HG03097 (cell line): ENCODE results near the gene LTBP1.
"Not testable (repeated sequence)": the region's sequence is repeated elsewhere in the genome, so short reads cannot be mapped to it uniquely, and the experiment has no call there.

Experiments used
- ATAC-seq: cut with Tn5 transposase; IDR thresholded peaks from one replicate; pipeline ENCODE4 v1.9.1; 2021; ENCODE audit not compliant: unreplicated experiment, low FRiP score

The LTBP1 gene

DNA sequence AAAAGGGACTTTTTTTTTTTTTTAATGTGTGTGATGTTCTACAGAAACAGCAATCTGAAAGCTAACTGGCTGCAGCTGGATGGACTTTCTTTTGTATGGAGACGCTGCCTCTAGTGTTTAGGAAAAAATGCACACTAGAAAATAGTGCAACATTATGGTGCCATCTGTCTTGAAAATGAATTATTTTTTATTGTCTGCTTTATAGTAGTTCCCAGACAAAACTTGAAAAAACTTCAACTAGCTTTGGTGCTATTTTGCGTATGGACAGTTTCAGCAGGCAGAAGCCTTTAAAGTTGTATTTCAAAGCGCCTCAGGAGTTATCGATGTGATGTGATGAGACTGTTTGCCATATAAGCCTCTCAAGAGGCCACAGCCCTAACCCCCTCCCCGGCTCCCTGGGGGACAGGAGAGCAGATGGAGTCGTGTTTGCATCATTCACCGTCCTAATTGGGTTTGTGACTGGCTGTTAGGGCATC, 86.9 kb downstream of the LTBP1 start:
- no peak for ATAC-seq

DNA sequence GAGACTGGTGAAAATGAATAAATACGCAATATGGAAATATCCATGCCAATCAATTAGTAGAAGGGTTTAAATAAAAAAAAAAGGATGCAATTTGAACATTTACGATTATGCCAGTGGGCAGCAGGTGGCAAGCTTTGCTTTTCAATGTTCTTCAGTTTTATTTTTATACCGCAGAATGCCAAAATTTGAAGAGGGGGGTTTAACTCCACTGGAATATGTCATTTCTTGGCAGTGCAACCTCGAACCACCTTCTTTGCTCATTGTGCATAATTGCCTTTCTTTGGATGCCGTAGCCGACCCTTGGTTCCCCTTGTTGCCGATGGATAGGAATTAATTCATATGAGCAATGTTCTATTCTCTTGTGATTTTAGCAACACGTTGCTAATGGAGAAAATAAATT, 88.0 kb downstream of the LTBP1 start:
- no peak for ATAC-seq

DNA sequence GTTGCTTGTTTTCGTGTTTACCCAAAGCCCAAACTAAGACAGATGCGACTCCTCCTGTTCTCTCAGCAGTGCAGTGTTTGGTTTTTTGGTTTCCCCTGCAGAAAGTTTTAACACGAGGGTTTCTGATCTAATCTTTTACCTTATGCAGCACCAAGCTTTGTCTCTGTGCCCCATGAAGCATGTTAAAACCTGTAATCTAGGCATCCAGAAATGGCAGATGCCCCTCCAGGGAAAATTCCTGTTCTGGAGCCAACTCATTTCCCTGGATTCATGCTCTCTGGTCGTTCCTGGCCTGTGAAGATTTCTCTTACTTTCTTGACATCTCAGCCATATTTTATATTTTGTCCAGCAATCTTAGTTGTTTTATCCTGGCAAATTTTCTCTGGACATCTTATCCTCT, 91.5 kb downstream of the LTBP1 start:
- ATAC-seq = no peak

DNA sequence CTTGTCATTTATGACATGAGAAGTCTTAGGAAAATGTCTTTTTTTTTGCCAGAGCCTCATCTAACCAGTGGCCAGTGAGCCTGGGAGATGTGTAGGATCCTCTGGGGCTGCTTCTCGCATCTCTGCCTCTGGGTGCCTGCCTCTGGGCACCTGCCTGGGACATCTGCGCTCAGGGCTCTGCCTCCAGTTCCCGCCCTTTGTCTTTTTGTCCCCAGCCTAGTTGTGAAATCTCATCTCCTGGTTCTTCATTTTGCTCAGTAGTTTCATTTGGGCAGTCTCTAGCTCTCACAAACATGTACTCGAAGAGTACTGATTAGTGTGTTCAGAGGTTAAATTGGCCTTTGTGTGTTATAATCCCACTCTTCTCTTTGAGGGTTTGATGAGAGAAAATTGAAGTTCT, 92.0 kb downstream of the LTBP1 start:
- no peak for ATAC-seq

DNA sequence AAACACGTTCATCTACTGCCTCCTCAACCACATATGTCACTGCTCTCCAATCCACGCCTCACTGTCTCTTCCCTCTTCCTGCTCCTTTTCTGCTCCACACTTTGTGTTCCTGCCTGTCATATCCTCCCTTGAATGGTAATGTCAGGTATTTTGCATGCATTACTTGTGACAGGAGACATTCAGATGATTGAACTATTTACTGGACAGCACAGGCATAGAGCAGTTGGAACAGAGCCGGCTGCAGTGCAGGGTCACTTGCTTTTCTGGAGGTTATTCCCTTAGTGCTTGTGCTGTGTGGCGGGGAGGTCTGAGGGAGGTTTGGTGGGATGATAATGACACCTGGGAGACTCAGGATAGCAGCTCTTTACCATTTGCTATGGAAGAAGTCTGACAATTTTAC, 93.8 kb downstream of the LTBP1 start:
- ATAC-seq = no peak

DNA sequence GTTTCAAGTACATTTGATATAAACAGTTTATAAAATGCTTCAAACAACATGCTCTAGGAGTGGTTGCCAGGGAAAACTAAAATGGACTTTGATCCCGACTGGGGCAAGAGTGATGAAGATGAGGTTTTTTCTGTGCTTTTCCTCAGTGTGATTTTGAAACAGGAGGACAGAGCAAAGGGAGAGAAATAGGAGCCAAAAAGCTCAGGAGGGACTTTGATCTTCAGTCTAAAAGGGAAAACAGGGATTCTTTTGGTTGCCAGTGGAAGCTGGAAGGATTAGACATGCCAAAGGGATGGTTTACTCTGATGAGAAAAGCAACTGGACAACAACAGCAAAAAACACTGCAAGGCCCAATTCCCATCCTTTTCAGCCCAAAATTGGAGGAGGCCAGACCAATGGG, 95.5 kb downstream of the LTBP1 start:
- no peak for ATAC-seq

- no peak for ATAC-seq
Observed at GRCh38 chr2:33042819-33043218, 96.1 kb downstream of the LTBP1 start.

DNA sequence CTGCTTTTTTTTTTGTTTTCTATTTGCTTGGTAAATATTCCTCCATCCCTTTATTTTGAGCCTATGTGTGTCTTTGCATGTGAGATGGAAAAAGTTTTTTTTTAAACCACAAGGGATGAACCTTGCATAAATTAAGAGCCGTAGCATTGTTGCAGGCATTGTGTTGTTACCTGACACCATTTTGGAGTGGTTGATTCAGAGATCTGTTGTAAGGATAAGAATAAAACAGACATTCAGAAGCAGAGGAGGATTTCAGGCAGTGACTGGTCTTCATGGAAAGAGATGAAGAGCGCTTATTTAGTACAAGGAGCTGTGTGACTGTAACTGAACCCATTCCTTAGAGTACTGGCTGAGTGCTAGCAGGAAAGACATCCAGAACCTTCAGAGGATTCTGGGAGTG, 101.2 kb downstream of the LTBP1 start:
- no peak for ATAC-seq

GRCh38 chr2:33051586-33052360, 105.0 kb downstream of the LTBP1 start:
- ATAC-seq = no peak

GRCh38 chr2:33052361-33052735, 105.6 kb downstream of the LTBP1 start:
- ATAC-seq = no peak

GRCh38 chr2:33052795-33053194, 106.0 kb downstream of the LTBP1 start:
- ATAC-seq = not testable (repeated sequence)

DNA sequence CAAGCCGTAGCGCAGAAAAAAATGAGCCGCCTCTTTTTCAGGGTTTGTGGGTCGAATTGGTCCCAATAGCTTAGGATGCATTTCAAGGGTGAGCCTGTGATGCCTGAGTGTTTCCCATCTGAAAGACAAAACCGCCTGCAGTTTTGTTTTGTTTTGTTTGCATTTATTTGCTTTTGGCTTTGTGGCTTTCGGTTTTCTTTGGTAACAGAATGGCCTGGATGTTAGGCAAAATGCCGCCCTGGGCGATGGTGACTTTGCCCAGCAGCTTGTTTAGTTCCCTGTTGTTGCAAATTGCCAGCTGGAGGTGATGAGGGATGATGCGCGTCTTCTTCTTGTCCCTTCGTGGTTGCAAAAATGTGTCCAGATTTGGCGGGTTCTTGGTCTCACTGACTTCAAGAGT, 109.4 kb downstream of the LTBP1 start:
- ATAC-seq = no peak

GRCh38 chr2:33057307-33058028, 110.7 kb downstream of the LTBP1 start:
- not testable (repeated sequence) for ATAC-seq

- no peak for ATAC-seq
Observed at GRCh38 chr2:33058716-33059470, 112.1 kb downstream of the LTBP1 start.

DNA sequence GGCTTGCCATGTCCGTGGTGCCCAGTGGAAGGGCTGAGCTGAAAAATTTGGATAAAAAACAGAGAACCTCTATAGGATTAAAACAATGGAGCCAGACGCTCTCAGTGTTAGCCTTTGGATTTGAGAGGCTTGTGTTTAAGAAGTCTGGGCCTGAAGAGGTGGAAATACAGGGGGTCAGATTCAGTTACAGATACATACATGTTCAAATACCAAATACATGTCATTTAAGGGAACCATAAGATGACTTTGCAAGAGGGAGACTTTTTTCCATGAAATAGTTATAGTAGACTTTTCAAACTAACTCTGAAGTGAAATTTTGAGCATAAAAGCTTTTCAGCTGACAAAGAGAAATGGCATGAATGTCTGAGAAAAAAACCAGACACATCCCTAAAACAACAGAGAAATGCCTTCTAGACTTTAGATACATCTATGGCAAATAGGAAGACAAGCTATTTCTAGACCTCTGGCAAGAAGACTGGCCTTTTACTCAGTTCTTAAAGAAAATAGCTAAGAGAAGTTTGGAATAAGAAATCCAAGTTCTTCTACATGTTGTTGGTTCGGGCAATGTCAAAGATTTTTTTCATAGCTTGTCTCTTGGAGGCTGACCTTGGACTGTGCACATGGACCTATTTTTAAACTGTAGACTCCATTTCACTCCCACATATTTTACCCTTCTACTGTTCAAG, 112.9 kb downstream of the LTBP1 start:
- ATAC-seq = no peak

DNA sequence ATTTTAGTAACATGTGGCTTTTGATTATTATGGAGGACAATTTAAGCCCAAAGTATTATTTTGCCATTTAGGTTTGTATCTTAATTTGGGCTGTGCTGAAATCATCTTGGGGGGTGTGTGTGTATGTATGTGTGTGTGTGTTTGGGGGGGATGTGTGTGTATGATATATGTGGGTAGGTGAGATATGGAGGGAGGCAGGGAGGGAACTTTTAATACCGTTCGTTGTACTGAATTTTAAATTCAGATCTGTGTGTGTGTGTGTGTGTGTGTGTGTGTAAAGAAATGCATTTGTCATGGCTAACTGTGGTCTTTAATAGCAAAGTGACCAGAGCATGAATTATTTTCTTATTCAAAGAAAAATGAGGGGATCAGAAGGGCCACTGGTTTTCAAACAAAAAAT, 113.7 kb downstream of the LTBP1 start:
- ATAC-seq = no peak

DNA sequence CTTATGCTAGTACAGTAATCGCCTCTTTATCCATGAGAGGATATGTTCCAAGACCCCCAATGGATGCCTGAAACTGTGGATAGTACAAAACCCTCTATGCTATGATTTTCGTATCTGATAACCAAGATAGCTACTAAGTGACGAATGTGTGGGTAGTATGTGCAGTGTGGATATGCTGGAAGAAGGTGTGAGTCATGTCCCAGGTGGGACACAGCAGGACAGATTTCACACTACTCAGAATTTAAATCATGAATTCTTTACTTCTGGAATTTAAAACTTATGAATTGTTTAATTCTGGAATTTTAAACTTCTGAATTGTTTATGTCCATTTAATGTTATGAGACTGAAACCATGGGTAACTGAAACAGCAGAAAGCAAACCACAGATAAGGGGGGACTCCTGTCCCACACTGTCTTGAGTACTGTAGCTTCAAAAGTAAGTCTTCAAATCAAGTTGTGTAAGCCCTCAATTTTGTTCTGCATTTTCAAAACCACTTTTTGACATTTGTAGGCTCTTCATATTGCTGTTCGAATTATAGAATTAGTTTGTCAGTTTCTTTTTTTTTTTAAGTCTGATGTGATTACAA, 116.0 kb downstream of the LTBP1 start:
- ATAC-seq = no peak

DNA sequence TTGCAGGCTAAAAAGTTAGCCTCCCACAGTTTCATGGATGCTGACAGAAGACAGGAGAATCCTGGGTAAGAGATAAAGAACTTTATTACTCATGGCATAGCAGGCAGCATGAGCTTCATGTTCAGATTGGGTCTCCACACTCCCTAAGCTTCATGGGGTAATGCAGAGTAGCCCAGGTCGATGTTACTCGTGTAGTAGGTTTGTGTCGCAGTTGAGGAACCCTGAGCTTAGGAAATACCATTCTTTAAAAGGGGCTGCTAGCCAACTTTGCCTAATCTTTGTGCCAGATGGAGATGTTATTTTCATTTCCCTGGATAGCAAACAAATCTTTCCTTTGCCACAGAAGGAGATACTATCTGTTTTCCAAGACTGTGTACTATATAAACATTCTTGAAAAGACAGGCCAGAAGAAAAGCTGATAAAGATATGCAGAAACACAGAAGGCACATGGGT, 117.6 kb downstream of the LTBP1 start:
- ATAC-seq = no peak

DNA sequence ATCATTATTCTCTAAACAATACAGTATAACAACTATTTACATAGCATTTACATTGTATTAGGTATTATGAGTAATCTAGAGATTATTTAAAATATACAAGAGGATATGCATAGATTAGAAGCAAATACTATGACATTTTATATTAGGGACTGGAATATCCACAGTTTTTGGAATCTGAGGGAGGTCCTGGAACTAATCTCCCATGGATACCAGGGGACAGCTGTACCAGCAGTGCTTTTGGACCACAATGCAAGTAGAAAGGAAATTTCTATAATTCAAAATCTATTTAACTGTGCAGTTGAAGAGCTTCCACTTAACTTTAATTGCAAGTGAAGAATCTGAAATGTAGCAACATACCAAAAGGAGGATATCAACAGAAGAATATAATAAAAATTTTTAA, 120.8 kb downstream of the LTBP1 start:
- ATAC-seq = no peak

- ATAC-seq = no peak
Observed at GRCh38 chr2:33068261-33068660, 121.5 kb downstream of the LTBP1 start.
